ENCODE data around the gene CAPN10.

CAPN10 gene

DNA sequence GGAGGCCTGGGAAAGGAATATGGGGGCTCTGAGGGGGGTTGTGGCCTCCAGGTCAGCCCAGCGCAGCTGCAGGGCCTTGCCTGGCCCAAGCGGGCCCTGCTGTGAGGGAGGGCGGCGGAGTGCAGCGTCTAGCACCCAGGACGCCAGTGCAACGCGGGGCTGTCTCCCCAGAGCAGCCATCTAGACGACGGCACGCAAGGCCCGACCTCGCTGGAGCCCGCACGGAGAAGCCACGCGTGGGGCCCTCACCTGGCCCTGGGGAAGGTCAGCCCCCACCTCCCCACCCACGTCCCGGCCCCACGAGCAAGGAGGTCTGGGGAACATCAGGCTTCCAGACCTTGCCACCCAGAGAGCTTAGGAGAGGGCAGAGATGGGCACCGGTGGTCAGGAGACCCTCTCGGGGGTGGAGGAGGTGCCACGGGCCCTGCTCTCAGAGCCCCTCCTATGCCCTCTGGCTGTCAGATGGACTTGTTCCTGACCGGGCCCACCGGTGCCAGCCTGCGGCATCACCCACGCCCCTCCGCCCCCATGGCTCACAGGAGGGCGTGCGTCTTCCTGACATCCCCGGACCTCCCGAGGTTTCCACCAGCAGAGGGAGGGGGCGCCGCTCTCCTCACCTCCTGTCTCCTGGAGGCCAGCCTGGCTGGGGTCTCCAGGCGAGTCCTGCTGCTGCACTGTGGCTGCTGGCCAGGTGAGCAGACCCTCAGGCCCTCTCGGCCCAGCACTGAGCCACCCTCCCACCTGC, 55.7 kb downstream of the CAPN10 start:
- DNase-seq, result no peak

DNA sequence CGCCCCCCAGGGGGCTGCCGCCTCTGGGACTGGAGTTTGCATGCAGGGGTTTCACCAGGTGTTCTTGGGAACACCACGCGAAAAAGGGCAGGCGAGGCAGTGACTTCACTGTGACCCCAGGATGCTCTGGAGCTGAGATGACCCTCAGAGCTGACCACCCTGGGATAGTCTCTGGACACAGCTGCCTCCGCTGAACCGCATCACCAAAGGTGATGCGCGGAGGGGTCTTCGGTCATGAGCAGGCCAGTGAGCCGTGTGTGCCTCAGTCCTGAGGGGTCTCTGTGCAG, 56.2 kb downstream of the CAPN10 start:
- no peak for DNase-seq

DNA sequence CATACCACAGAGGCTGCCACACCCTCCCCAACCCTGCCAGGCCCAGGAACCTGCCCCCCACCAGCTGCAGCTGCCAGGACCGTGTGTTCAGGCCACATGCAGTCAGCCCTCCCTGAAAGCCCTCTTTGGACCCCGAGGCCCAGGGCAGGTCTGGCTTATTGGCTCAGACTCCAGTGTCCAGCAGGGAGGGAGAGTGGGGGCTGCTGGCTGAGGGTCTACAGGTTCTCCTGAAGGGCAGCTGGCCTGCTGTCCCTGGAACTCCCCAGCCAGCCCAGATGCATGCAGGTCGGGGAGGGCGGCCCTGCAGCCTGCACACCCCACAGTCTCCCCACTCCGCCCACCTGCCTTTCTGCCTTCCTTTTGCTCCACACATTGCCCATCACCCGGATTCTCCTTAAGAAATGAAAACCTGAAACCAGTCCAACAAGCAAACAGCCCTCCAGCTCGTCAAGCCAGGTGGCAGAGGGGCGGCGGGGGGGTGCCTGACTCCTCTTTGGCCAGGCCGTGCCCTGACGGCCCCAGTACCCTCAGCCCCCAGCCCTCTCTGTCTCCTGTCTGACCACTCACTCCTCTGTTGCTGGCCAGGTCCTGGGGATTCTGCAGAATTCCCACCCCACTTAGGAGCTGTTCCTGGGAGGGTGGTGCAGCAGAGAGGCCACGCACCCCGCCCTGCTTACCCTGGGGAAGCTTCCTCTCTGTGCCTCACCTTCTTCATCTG, 56.7 kb downstream of the CAPN10 start:
- DNase-seq, result no peak

DNA sequence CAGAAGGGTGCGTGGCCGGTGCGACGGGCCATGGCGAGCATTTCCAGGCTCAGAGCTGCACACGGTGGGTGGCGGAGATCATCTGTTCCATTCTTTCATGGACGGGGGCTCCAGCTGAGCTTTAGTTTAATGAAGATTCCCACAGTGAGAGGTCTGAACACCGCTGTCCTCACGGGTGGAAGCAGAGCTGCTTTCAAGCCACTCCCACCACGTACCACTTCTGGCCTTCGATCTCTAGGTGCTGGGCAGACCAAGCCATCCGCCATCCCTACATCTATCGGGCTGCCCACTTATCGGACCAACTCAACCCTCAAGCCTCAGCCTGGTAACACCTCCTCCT, 57.2 kb downstream of the CAPN10 start:
- no peak for DNase-seq

DNA sequence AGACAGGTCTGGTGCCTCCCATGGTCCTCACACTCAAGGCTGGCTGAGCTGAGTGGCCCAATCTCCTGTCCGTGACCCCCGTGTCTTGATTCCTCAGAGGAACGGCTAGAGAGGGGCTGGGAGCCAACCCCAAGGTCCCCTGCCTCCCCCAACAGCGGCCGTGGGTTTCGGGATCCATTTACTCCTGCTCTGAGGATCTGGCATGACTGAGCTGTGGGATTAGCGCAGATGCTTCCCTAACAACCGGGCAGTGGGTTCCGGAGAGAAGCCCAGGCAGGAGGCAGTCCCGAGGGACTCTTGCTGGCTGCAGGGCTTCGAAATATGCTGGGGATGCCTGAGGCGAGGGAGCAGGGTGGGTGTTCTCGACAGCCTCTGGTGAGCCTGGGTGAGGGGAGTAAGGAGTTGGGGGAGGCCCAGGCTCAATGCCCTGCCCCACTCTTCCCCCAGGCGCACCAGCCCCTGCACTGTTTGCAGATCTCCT, 57.7 kb downstream of the CAPN10 start:
- peak; percentile 9 to 61 for DNase-seq

DNA sequence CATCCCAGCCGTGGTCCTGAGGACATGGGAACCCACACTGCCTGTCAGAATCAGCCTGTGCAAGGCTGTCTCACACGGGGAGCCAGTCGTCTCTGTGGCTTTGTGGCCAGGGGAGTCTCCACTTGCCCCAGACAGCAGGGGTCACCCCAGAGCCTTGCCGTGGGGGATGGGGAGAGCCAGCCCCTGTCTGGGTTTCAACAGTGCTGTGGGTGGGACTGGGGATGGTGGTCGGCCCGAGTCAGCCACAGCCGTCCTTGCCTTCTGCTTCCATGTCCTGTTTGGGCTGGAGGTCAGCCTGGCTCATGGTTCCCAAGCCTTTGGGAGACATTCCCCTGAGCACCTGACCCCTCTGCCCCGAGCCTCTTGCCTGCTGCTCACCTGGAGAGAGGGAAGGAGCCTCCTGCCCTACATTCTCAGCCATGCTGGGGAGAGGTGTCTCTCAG, 58.3 kb downstream of the CAPN10 start:
- DNase-seq, result no peak

DNA sequence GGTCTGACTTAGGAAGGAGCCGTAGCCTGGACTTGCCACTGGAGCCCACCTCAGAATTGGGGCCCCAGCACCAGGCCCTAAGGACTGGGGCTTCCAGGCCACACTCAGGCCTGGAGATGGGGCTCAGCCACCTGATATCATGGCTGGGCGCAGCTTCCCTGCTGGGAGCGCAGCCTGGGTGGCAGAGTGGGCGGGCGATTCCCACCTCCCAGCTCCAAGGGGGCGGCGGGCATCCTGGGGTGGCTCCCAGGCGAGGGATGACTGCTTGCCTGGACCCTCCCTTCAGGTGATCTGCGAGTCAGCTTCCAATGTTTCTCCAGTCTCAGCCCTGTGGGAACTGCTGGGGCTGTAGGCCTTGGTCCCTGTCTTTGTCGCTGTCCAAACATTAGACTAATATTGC, 58.8 kb downstream of the CAPN10 start:
- DNase-seq, result no peak

DNA sequence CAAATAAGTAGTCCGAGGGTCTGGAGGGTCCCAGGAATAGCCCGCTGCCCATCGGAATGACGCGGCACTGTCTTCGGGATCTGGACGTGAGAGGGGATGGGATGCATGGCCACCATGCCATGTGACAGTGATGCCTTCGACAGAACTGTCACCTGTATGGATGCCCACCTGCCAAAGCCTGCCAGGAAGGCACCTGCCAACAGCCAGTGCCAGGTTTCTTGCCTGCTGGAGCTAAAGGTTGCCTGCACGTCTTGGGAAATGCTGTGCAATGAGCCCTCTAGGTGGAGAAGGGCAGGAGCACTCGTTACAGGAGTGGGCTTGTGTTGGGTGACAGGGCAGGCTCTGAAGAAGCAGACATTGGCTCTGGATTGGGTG, 59.3 kb downstream of the CAPN10 start:
- no peak for DNase-seq

DNA sequence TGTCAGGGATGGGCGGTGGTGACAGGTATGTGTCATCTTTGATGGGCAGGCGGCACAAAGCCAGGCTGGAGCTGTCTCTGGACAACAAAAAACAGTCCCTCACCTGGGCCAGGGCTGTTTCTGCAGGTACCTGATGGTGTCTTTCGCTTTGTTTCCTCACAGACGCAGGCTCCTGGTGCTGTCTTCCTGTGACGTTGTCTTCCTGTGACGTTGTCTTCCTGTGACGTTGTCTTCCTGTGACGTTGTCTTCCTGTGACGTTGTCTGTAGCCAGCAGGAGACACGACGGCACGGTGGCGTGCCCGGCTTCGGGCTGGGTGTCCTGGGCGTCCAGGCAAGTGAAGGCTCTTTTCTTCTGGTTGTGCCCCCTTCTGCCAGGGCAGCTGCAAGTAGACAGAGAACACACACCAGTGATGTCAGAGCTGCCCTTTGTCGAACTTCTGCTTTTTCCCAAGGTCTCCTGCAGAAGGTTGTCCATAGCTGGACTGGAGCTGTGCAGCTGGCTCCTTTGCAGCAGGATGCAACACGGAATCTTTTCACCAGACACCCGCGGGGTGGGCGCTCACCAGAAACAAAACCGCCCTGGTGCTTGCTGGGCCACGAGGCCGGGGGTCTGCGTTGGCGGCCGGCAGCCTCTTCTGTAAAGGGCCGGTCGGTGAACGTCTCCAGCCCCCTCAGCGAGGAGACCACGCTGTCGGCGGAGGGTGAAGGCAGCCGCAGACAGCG, 59.8 kb downstream of the CAPN10 start:
- DNase-seq, result no peak

DNA sequence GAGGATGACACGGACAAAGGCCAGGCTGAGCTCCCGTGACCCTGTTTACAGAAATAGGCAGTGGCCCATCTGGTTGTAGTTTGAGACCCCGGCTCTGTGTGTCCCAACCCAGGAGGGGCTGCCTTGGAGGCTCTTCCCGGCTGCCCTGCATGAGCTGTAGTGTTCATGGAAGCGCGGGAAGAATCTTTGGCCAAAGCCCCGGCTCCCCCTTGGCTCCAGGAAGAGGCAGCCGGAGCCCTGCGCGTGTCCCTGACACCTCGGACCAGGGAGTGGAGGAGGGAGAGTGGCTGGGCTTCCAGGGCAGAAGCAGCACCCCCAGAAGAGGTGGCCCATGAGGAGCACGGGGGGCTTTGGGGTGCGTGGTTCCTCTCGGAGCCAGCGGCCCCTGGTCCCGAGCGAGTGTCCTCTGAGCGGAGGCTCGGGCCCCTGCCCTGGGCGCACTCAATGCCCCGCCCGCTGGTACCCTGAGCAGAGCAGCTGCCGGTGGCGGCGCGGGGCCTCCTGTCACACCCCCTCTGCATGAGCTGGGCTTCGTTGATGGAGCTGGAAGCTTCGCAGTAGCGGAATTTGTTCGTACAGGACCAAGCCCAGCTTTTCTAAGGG, 60.5 kb downstream of the CAPN10 start:
- DNase-seq, result peak in 1 of 2 experiments; percentile 14

DNA sequence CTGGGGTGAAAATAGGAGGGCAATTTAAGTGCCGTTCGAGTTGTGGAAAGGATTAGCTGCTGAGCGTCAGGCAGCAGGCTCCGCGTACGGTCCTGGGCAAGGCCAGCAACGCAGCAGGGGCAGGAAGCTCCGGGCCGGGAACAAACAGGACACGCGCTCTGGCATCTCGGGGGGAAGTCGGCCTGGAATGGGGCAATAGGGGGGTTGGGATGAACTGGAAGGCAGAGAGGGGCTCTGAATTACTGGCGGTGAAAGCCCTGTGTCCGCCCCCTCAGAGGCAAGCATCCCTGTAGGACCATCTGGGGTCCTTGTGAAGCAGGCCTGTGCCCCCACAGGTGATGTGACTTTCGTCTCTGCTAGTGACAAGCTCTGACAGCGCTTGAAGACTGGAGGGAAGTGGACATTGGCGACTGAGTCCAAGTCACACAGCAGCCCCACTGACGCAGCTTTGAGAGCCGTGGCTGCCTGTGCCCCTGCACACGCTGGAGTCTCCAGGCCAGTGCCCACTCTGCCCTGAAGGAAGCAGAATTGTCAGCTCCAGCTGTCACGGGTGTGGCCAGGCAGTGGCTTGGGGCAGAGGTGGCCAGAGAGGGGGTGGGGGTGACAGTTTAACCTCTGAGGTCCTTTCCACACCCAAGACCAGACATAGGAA, 61.1 kb downstream of the CAPN10 start:
- DNase-seq, result no peak

DNA sequence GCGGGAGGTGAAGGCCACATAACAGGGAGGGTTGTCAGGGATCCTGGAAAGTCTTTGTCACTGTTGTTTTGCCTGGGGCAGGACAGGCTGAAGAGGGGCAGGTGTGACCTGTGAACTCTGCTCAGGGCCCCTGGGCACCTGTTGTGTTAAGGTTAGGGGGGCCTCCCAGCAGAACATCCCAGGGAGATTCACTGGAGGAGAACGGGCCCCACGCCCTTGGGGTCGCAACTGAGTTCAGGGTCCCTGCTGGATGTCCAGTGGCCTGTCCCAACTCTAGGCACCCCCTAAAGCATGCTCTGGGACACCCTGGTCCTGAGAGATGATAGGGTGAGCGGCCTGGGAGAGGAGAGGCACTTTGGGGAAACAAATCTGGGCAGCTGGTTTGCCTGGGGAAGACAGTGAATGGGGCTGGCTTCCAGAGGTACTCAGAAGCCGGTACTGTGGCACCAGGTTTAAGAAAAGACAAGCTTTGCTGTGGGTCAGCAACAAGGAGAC, 61.7 kb downstream of the CAPN10 start:
- DNase-seq, result no peak
